ENCODE results near the gene RPS15. TPM values are rescaled to one million over a fixed set of nuclear protein-coding genes. Genes with fewer than 3 reads are reported as not detected.

Gene RPS15
- total RNA-seq, 1 donor from 2014 or later, result 352 TPM

DNA sequence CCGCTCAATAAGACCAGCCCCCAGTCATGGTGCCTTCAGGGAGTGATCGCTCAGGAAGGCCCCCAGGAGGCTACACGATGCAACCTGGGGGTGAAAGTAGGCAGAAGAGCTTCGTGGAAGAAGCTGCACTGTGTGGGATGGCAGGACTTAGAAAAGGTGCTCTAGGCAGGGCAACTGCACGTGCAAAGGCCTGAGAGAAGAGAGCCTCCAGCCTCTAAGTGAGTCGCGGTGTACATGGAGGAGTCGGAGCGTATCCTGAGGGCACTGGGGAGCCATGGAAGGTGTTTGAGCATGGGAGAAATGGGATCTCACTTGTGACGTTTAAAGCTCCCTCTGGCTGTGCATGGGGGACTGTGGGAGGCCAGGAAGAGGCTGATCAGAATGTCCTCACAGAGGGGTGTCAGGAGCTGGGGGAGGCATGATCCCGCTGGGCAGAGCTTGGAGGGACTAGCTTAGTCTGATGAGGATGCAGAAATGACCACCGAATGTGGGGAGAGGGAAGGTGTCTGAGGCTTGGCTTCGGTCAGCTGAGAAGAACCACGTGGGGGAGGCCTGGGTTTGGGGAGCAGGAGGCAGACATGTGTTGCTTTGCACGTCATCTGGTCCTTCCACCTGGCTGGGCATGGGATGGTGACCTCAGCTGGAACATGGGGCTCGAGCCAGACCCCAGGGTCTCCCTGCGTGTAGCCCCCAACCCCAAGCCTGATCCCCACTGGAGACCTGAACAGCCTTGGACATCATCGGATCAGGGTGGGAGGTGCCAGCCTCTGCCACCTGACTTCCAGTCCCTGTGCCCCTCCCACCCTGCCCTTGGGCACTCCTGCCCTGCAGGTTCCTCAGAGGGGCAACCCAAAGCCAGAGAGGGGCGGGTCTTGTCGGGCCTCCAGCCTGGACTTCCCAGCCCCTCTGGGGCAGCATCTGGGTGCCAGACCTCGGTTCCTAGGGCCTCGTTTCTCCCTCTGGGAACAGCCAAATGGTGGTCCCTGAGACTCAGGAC is 12.8 kb downstream of the RPS15 start:
- DNase-seq (ENCODE audit: low read depth in 2 of 2), result no peak

DNA sequence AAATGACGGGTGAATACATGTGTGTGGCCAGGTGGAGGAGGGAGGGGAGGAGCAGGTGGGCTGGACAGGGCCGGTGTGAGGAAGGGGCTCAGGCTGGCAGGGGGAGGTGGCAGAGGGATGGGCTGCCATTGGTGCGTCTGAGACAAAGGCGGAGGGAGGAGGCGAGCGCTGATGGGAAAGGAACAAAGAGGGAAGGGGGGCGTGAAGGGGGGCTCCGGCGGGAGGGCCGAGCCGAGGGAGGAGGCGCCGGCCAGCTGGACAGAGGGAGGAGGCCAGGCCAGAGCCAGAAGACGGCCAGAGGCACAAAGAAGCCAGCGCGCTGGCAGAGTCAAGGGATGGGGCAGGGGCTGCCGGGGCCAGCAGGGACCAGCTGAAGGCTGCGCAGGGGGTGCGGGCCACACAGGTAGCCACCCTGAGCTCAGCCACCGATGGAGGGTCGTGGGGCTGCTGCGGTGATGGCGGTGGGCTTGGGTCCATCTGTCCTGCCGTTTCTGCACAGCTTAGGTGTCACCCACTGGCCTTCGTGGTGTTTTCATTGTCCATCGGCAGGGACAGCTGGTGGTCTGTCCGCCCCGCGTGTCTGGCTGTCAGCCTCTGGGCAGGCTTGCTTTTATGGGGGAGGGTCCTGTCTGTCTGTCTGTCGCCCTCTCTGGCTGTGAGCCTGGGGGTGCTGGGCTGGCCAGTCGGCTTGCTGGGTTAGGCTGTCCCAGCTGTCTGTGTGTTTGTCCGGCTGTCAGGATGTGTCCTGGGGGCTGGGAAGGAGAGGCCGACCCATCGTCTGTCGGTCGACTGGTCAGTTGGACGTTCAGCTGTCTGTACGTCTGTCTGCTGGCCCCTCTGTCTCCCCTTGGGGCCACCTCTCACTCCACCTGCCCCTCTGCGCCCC is 14.0 kb downstream of the RPS15 start:
- no peak for DNase-seq (ENCODE audit: low read depth in 2 of 2)

DNA sequence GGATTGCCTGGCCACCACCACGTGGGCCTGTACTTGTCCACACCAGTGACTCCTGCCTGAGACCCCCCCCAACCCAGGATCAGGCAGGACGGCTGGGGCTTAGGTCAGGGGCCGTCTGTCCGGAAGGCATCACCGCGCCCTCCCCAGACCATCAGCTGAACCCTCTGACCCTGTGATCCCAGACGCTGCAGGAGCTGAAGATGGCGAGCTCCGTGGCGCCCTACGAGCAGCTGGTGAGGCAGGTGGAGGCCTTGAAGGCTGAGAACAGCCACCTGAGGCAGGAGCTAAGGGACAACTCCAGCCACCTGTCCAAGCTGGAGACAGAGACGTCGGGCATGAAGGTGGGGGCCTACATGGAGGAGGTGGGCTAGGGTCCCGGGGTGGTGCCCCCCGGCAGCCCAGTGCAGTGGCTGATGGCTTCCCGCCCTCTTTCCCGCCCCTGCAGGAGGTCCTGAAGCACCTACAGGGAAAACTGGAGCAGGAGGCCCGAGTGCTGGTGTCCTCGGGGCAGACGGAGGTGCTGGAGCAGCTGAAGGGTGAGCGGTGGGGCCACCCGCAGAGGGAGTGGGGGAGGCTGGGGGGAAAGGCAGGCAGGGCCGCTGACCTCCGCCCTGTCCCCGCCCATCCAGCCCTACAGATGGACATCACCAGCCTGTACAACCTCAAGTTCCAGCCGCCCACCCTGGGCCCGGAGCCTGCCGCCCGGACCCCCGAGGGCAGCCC is 14.8 kb downstream of the RPS15 start:
- no peak for DNase-seq (ENCODE audit: low read depth in 2 of 2)

DNA sequence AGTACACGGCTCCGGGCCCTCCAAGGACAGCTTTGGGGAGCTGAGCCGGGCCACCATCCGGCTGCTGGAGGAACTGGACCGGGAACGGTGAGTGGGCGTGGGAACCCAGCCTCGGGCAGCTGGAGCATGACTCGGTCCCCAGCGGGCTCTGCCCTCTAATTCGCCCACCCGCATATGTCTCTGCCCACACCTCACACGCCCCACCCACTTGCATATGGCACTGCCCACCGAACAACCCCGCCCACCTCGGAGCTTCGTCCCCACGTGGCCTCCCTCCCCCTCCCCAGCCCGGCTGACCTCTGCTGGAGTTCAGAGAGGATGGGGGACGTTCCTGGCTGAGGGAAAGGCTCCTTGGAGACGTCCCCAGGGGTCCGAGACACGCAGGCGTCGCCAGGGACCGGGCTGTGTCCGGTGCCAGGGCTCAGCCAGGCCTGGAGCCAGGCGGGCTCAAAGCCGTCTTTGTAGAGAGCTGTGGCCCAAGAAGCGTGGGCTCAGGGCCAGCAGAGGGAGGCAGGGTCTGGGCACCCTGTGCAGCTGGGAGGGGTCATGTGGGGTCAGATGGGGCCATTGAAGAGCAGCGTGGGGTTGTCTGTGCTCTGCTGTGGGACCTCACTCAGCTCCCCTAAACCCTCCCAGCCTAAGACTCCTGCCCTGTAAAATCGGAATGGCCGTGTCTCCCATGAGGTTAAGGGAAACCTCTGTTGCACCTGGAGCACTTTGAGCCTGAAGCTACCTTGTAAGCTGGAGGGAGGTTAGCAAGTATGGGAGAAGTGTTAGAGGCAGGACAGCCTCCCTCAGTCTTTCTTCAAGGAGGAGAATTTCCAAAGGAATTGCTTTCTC is 15.5 kb downstream of the RPS15 start:
- DNase-seq (ENCODE audit: low read depth in 2 of 2), result peak in 1 of 2 donors; percentile 33

GRCh38 chr19:1455002-1455335 is 16.8 kb downstream of the RPS15 start:
- DNase-seq (ENCODE audit: low read depth in 2 of 2), result peak in 1 of 2 donors; percentile 81

DNA sequence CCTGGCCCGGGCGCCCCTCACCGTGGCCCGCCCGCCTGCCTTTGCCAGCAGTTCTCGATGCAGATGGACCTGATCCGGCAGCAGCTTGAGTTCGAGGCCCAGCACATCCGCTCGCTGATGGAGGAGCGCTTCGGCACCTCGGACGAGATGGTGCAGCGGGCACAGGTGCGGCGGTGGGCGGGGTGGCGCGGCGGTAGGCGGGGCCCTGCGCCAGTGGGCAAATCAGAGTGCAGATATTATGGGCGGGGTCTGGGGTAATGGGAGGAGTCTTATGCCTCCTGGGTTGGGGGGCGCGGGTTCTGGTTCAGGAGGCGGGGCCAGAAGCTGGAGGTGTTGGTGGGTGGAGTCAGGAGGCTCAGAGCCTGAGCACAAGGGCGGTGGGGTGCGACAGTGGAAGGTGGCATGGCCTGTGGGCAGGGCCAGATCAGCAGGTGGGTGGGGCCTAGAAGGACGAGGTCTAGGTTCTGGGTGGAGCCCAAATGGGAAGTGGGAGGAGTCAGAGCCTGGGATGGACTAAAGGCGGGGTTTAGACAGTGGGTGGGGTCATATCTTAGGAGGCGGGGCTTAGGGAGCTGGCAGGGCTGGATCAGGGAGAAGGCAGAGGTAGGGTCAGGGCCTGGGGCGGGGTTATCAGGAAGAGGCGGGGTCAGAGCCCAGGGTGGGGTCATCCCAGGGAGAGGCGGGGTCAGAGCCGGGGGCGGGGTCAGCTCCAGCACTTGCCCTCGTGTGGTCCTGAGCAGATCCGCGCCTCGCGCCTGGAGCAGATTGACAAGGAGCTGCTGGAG is 17.3 kb downstream of the RPS15 start:
- peak in 1 of 2 donors; percentile 54 for DNase-seq (ENCODE audit: low read depth in 2 of 2)

DNA sequence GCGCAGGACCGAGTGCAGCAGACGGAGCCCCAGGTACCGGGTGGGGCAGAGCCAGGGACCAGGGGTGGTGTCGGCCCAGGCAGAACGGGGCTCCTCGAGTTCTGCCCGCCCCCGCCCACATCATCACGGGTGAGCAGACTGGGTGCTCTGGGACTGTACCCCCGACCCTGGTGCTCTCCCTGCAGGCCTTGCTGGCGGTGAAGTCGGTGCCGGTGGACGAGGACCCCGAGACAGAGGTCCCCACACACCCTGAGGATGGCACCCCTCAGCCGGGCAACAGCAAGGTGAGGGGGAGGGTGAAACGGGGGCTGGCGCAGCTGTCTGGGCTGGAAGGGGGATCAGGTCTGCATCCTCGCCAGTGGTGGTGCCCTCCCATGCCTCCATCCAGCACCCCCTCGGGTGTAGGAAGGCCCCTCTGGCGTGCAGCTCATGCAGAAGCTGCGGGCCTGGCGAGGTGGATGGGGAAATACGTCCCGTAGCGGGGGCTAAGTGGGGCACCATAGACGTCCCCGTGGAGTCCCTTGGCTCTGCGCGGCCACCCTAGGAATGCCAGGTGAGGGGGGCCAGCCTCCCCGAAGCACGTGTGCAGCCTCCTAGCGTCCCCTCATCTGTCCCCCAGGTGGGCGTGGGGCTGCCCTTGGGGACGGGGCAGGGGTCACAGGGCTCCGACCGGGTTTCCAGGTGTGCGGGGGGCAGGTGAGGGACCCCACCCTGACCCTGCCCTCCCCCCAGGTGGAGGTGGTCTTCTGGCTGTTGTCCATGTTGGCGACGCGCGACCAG is 18.1 kb downstream of the RPS15 start:
- DNase-seq (ENCODE audit: low read depth in 2 of 2), result no peak

DNA sequence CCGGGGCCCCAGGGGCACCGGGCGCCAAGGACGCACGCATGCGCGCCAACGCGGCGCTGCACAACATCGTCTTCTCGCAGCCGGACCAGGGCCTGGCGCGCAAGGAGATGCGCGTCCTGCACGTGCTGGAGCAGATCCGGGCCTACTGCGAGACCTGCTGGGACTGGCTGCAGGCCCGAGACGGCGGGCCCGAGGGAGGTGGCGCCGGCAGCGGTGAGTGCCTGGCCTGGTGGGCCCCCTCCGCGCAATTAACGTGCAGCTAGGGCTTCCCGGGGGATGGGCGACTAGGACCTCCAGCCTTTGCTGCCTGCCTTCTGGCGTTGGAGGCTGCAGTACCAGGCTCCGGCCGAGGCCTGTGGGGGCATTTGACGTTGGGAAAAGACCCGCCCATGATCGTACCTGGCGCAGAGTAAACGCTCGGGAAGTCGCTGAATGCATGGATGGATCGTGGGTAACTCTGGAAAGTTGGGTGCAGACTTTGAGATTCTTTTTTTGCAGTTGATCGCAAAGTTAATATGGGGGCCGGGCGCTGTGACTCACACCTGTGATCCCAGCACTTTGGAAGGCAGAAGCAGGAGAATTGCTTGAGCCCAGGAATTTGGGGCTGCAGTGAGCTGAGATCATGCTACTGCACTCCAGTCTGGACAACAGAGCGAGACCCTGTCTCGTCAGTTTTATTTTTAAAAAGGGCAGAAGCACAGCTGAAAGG is 19.0 kb downstream of the RPS15 start:
- DNase-seq (ENCODE audit: low read depth in 2 of 2), result no peak

DNA sequence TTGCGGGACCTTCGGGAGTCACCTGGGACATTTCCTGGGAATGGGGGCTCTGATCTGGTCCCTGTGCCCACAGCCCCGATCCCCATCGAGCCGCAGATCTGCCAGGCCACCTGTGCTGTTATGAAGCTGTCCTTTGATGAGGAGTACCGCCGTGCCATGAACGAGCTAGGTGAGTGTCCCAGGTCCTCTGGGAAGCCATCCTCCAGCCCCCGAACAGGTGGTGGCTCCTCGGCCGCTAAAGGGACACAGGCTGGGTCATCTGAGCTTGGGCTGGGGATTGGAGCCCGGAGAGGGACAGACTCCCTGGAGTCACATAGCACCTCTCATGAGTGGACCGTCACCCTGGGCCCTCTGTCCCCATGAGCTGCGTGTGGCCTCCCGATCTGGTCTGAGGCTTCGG is 19.7 kb downstream of the RPS15 start:
- no peak for DNase-seq (ENCODE audit: low read depth in 2 of 2)

DNA sequence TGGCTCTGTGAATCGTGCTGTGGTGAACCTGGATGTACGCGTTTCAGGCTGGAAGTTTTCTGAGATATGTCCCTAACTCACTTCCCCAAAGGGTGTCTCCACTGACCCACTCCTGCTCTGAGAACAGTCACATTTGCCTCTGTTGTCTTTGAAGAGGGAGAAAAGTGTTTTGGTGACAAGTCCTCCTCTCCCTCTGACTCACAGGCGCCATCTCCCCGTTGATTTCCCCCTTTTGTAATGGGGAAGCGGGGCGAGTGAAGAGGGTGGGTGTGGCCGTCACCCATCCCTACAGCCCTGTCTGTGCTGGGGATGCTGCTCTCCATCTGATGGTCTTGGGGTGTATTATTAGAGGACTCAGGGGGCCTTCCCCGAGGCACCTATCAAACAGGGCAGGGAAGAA is 21.3 kb downstream of the RPS15 start:
- DNase-seq (ENCODE audit: low read depth in 2 of 2), result no peak

- no peak for DNase-seq (ENCODE audit: low read depth in 2 of 2)
Observed at GRCh38 chr19:1460033-1460995, 22.1 kb downstream of the RPS15 start.

DNA sequence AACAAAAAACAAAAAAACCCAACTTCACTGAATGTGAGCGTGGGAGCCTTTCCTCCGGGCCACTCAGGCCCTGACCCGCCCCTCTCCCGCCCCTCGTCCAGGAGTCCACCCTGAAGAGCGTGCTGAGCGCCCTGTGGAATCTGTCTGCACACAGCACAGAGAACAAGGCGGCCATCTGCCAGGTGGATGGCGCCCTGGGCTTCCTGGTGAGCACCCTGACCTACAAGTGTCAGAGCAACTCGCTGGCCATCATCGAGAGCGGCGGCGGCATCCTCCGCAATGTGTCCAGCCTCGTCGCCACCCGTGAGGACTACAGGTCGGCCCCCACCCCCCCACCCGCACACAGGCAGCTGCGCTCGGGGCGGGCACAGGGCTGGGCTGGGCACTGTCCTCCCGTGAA is 23.7 kb downstream of the RPS15 start:
- DNase-seq (ENCODE audit: low read depth in 2 of 2), result no peak

DNA sequence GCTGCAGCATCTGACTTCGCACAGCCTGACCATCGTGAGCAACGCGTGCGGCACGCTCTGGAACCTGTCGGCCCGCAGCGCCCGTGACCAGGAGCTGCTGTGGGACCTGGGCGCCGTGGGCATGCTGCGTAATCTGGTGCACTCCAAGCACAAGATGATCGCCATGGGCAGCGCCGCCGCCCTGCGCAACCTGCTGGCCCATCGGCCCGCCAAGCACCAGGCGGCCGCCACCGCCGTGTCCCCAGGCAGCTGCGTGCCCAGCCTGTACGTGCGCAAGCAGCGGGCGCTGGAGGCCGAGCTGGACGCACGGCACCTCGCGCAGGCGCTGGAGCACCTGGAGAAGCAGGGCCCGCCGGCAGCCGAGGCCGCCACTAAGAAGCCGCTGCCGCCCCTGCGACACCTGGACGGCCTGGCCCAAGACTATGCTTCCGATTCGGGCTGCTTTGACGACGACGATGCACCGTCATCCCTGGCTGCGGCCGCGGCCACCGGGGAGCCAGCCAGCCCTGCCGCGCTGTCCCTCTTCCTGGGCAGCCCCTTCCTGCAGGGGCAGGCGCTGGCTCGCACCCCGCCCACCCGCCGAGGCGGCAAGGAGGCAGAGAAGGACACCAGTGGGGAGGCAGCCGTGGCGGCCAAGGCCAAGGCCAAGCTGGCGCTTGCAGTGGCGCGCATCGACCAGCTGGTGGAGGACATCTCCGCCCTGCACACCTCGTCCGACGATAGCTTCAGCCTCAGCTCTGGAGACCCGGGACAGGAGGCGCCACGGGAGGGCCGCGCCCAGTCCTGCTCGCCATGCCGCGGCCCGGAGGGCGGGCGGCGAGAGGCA is 27.2 kb downstream of the RPS15 start:
- DNase-seq (ENCODE audit: low read depth in 2 of 2), result peak in 1 of 2 donors; percentile 63

DNA sequence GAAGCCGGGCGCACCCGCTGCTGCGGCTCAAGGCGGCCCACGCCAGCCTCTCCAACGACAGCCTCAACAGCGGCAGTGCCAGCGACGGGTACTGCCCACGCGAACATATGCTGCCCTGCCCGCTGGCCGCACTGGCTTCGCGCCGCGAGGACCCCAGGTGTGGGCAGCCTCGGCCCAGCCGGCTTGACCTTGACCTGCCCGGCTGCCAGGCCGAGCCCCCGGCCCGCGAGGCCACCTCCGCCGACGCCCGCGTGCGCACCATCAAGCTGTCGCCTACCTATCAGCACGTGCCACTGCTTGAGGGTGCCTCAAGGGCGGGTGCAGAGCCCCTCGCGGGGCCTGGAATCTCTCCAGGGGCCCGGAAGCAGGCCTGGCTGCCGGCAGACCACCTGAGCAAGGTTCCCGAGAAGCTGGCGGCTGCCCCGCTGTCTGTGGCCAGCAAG is 27.8 kb downstream of the RPS15 start:
- no peak for DNase-seq (ENCODE audit: low read depth in 2 of 2)

DNA sequence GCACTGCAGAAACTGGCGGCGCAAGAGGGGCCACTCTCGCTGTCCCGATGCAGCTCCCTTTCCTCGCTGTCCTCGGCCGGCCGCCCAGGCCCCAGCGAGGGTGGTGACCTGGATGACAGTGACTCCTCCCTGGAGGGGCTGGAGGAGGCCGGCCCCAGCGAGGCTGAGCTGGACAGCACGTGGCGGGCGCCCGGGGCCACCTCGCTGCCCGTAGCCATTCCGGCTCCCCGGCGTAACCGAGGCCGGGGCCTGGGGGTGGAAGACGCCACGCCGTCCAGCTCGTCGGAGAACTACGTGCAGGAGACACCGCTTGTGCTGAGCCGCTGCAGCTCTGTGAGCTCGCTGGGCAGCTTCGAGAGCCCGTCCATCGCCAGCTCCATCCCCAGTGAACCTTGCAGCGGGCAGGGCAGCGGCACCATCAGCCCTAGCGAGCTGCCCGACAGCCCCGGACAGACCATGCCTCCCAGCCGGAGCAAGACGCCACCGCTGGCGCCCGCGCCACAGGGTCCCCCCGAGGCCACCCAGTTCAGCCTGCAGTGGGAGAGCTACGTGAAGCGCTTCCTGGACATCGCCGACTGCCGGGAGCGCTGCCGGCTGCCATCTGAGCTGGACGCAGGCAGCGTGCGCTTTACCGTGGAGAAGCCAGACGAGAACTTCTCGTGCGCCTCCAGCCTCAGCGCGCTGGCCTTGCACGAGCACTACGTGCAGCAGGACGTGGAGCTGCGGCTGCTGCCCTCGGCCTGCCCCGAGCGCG is 28.4 kb downstream of the RPS15 start:
- DNase-seq (ENCODE audit: low read depth in 2 of 2), result no peak

DNA sequence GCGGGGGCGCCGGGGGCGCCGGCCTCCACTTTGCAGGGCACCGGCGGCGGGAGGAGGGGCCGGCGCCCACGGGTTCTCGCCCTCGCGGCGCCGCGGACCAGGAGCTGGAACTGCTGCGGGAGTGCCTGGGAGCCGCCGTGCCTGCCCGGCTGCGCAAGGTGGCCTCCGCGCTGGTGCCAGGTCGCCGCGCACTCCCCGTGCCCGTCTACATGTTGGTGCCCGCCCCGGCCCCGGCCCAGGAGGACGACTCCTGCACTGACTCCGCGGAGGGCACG is 29.0 kb downstream of the RPS15 start:
- no peak for DNase-seq (ENCODE audit: low read depth in 2 of 2)
